ENCODE results near the gene BEND3.

DNA sequence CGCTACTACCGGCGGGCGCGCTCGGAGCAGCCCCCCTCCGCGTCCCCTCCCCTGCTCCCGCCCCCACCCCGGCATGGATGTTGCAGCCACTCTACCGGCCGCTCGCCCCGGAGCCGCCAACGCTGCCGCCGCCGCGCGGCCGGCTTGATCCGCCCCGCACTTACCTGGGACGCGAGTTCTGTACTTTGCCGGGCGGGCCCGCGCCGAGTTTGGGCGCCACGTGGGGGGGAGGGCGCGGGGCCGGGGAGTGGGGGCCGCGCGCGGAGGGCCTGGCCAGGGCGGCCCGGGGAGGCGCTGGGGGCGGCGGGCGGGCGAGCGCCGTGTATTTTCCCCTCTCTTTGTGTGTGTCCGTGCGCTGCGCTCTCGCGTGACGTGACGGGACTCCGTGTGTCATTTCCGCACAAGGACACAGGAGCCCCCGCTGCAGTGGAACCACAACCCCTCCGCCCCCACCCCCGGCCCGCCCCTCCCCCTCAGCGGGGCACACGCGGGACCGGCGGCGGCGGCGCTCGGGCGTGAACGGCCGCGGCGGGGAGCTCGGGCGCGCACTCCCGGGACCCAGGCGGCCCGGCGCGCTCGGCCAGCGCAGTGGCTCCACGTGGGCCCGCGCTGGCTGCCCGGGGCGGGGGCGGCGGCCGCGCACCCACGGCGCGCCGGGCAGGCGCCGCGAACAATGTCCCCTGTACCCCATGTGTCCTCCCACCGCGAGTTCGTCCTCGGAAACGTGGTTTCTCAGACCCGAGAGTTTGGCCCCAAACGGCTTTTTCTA, at the start of gene BEND3:
- TF ChIP-seq EP300 (IDR thresholded peaks at IDR 0.05) = no peak
- TF ChIP-seq, protein P1, sequence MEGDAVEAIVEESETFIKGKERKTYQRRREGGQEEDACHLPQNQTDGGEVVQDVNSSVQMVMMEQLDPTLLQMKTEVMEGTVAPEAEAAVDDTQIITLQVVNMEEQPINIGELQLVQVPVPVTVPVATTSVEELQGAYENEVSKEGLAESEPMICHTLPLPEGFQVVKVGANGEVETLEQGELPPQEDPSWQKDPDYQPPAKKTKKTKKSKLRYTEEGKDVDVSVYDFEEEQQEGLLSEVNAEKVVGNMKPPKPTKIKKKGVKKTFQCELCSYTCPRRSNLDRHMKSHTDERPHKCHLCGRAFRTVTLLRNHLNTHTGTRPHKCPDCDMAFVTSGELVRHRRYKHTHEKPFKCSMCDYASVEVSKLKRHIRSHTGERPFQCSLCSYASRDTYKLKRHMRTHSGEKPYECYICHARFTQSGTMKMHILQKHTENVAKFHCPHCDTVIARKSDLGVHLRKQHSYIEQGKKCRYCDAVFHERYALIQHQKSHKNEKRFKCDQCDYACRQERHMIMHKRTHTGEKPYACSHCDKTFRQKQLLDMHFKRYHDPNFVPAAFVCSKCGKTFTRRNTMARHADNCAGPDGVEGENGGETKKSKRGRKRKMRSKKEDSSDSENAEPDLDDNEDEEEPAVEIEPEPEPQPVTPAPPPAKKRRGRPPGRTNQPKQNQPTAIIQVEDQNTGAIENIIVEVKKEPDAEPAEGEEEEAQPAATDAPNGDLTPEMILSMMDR (IDR thresholded peaks at IDR 0.05) = no peak
